SK-N-SH (cell line): Measurements from ENCODE around the gene GPR107.
"Not testable (repeated sequence)": the region's sequence is repeated elsewhere in the genome, so short reads cannot be mapped to it uniquely, and the experiment has no call there.

Experiments
- CTCF ChIP-seq: fragments of 200-600 bp; sonication (generic); IDR thresholded peaks from 2 replicates; pipeline ENCODE4 v1.6.1; 2017; ENCODE audit warnings: antibody characterized with exemption, mild to moderate bottlenecking, moderate library complexity
- ELF1 ChIP-seq: IDR thresholded peaks from 2 replicates; pipeline ENCODE4 v1.4.0; 2012
- MAX ChIP-seq: IDR thresholded peaks from 2 replicates; pipeline ENCODE4 v1.4.0; 2012; ENCODE audit warnings: low read depth
- RFX5 ChIP-seq: IDR thresholded peaks from 2 replicates; pipeline ENCODE4 v1.6.1; 2012; ENCODE audit warnings: mild to moderate bottlenecking, improper control_type of control experiment, low read length

- TF ChIP-seq ELF1, MAX, RFX5, CTCF: not testable (repeated sequence)
Observed at GRCh38 chr9:130021842-130022241, 31.9 kb upstream of the GPR107 start.
